Mesenchymal stem cell (in vitro differentiated cells and primary cell): ENCODE results near the gene ELFN1.

Experiments
- DNase-seq: peaks from one replicate; pipeline ENCODE4 v3.0.0-alpha.2; 2013
- H2AFZ ChIP-seq: one replicate; pipeline ENCODE4 v1.6.1; 2013; ENCODE audit warnings: low read depth, mild to moderate bottlenecking, control low read depth, inconsistent platforms, low read length, moderate library complexity
- H2AK5ac ChIP-seq: 2 replicates; pipeline ENCODE4 v1.6.1; 2013; ENCODE audit warnings: low read length, moderate library complexity, mild to moderate bottlenecking, inconsistent platforms; ENCODE audit not compliant: severe bottlenecking
- H2BK120ac ChIP-seq: one replicate; pipeline ENCODE4 v1.6.1; 2013; ENCODE audit warnings: low read depth, mild to moderate bottlenecking, inconsistent platforms, low read length, moderate library complexity
- H2BK12ac ChIP-seq, 2 experiments: one replicate each; pipeline ENCODE4 v1.6.1; 2013; ENCODE audit warnings: inconsistent platforms in 2 of 2, low read length in 2 of 2, mild to moderate bottlenecking in 2 of 2, moderate library complexity in 2 of 2, control low read depth in 1 of 2
- H2BK15ac ChIP-seq: one replicate; pipeline ENCODE4 v1.6.1; 2013; ENCODE audit warnings: mild to moderate bottlenecking, low read depth, inconsistent platforms; ENCODE audit not compliant: poor library complexity, severe bottlenecking
- H2BK5ac ChIP-seq: 2 replicates; pipeline ENCODE4 v1.6.1; 2013; ENCODE audit warnings: low read depth, mild to moderate bottlenecking, low read length, control low read depth, inconsistent platforms; ENCODE audit not compliant: poor library complexity, severe bottlenecking
- H3K14ac ChIP-seq, 2 experiments: one replicate each; pipeline ENCODE4 v1.6.1; 2013; ENCODE audit warnings: inconsistent platforms in 2 of 2, low read length in 2 of 2, control low read depth in 1 of 2, mild to moderate bottlenecking in 1 of 2, moderate library complexity in 1 of 2
- H3K18ac ChIP-seq, 2 experiments: one replicate each; pipeline ENCODE4 v1.6.1; 2013; ENCODE audit warnings: inconsistent platforms in 2 of 2, low read length in 2 of 2, control low read depth in 1 of 2, low read depth in 1 of 2, mild to moderate bottlenecking in 1 of 2
- H3K23ac ChIP-seq, 2 experiments: one replicate each; pipeline ENCODE4 v1.6.1; 2013; ENCODE audit warnings: inconsistent platforms in 2 of 2, low read length in 2 of 2, mild to moderate bottlenecking in 2 of 2, moderate library complexity in 2 of 2, control low read depth in 1 of 2
- H3K27ac ChIP-seq: 2 replicates; pipeline ENCODE4 v1.5.1; 2013; ENCODE audit warnings: mild to moderate bottlenecking, moderate library complexity, low read length, control low read depth, inconsistent platforms; ENCODE audit not compliant: poor library complexity, severe bottlenecking
- H3K27me3 ChIP-seq, 2 experiments: 2 replicates each; pipeline versions ENCODE4 v1.6.1 to v1.7.0; 2013; ENCODE audit warnings: low read length in 2 of 2, mild to moderate bottlenecking in 2 of 2, moderate library complexity in 2 of 2, control low read depth in 1 of 2, inconsistent platforms in 1 of 2; ENCODE audit not compliant: control insufficient read depth in 1 of 2, insufficient read depth in 1 of 2
- H3K36me3 ChIP-seq, 2 experiments: 2 replicates each; pipeline versions ENCODE4 v1.6.1 to v1.7.0; 2013; ENCODE audit warnings: low read length in 2 of 2, control low read depth in 1 of 2, inconsistent platforms in 1 of 2, low read depth in 1 of 2, mild to moderate bottlenecking in 1 of 2; ENCODE audit not compliant: insufficient read depth in 2 of 2, control insufficient read depth in 1 of 2
- H3K4ac ChIP-seq, 2 experiments: one replicate each; pipeline ENCODE4 v1.6.1; 2013; ENCODE audit warnings: inconsistent platforms in 2 of 2, low read length in 2 of 2, mild to moderate bottlenecking in 2 of 2, moderate library complexity in 2 of 2, control low read depth in 1 of 2, low read depth in 1 of 2
- H3K4me1 ChIP-seq: 2 replicates; pipeline ENCODE4 v1.6.1; 2013; ENCODE audit warnings: low read depth, low read length, control low read depth; ENCODE audit not compliant: control insufficient read depth, insufficient read depth
- H3K4me2 ChIP-seq: 2 replicates; pipeline ENCODE4 v1.6.1; 2013; ENCODE audit warnings: low read length, mild to moderate bottlenecking, inconsistent platforms; ENCODE audit not compliant: poor library complexity, severe bottlenecking
- H3K4me3 ChIP-seq, 2 experiments: 2 replicates each; pipeline versions ENCODE4 v1.5.1 to v1.7.0; 2013; ENCODE audit warnings: low read length in 2 of 2, mild to moderate bottlenecking in 2 of 2, control low read depth in 1 of 2, low read depth in 1 of 2; ENCODE audit not compliant: insufficient read depth in 1 of 2
- H3K79me1 ChIP-seq: replicated peaks from 2 replicates; pipeline ENCODE4 v1.6.1; 2013; ENCODE audit warnings: mild to moderate bottlenecking, control low read depth, low read length, inconsistent platforms; ENCODE audit not compliant: poor library complexity, severe bottlenecking
- H3K9ac ChIP-seq: 2 replicates; pipeline ENCODE4 v1.7.0; 2013; ENCODE audit warnings: mild to moderate bottlenecking, low read length, moderate library complexity
- H3K9me3 ChIP-seq: 2 replicates; pipeline ENCODE4 v1.7.0; 2013; ENCODE audit warnings: mild to moderate bottlenecking, low read length; ENCODE audit not compliant: control insufficient read depth
- H4K8ac ChIP-seq: one replicate; pipeline ENCODE4 v1.6.1; 2013; ENCODE audit warnings: inconsistent platforms, mild to moderate bottlenecking, low read length, moderate library complexity
- H4K91ac ChIP-seq: one replicate; pipeline ENCODE4 v1.6.1; 2013; ENCODE audit warnings: mild to moderate bottlenecking, low read length, inconsistent platforms
- WGBS: methylation state at CpG from one replicate; pipeline ENCODE4 v1.1.7; 2013; ENCODE audit warnings: mixed read lengths; 5-methylcytosine and 5-hydroxymethylcytosine counted together

ELFN1 gene

GRCh38 chr7:1623810-1624209 lies 46.3 kb upstream of the ELFN1 start:
- H4K91ac ChIP-seq: no peak overlapping the region
- no peak overlapping the region for H2AK5ac ChIP-seq
- H3K4ac ChIP-seq: no peak overlapping the region
- WGBS: 84% methylated on average over 13 of the region's 13 CpGs
- no peak overlapping the region for H3K4me3 ChIP-seq
- H3K4me2 ChIP-seq: no peak overlapping the region
- no peaks in the 10 kb centered on the region for H3K36me3 ChIP-seq
- no peak overlapping the region for H3K18ac ChIP-seq
- no peak overlapping the region for H2BK5ac ChIP-seq
- H4K8ac ChIP-seq: no peak overlapping the region
- no peak overlapping the region for H2BK120ac ChIP-seq
- H2AFZ ChIP-seq: no peak overlapping the region
- no peak overlapping the region for H3K23ac ChIP-seq
- H3K27ac ChIP-seq: no peak overlapping the region
- peaks cover 9 to 44% of the 10 kb centered on the region in 2 experiments for H3K27me3 ChIP-seq
- no peaks in the 10 kb centered on the region for H3K79me1 ChIP-seq
- no peaks in the 10 kb centered on the region for H3K4me1 ChIP-seq
- H3K9ac ChIP-seq: no peak overlapping the region
- DNase-seq: no peak
- H2BK15ac ChIP-seq: no peak overlapping the region
- H2BK12ac ChIP-seq: no peak overlapping the region
- H3K9me3 ChIP-seq: no peaks in the 10 kb centered on the region
- H3K14ac ChIP-seq: no peak overlapping the region

GRCh38 chr7:1624999-1625927 lies 44.8 kb upstream of the ELFN1 start:
- Histone ChIP-seq H3K9me3 (peaks cover 7% of the 10 kb centered on the region), H3K4me2 (no peak overlapping the region), H3K79me1 (no peaks in the 10 kb centered on the region), H2BK15ac (no peak overlapping the region), H2AK5ac (no peak overlapping the region), H4K91ac (no peak overlapping the region), H4K8ac (no peak overlapping the region), H3K4ac (no peak overlapping the region), H3K4me1 (no peaks in the 10 kb centered on the region), H3K4me3 (no peak overlapping the region), H3K36me3 (no peaks in the 10 kb centered on the region), H3K23ac (no peak overlapping the region), H3K14ac (no peak overlapping the region), H3K9ac (no peak overlapping the region), H2AFZ (no peak overlapping the region), H3K27me3 (peaks cover 9 to 48% of the 10 kb centered on the region in 2 experiments), H2BK12ac (no peak overlapping the region), H2BK5ac (no peak overlapping the region), H3K27ac (no peak overlapping the region), H2BK120ac (no peak overlapping the region), H3K18ac (no peak overlapping the region)
- no peak for DNase-seq
- 62% methylated on average over 8 of the region's 18 CpGs for WGBS

GRCh38 chr7:1626769-1627168 lies 43.3 kb upstream of the ELFN1 start:
- DNase-seq: no peak
- H3K79me1 ChIP-seq: no peaks in the 10 kb centered on the region
- H3K4me1 ChIP-seq: no peaks in the 10 kb centered on the region
- no peak overlapping the region for H2BK5ac ChIP-seq
- 17% methylated on average over 1 of the region's 1 CpG for WGBS
- H2BK12ac ChIP-seq: no peak overlapping the region
- no peak overlapping the region for H2AFZ ChIP-seq
- H4K8ac ChIP-seq: no peak overlapping the region
- H3K27ac ChIP-seq: no peak overlapping the region
- H3K9ac ChIP-seq: no peak overlapping the region
- no peak overlapping the region for H3K23ac ChIP-seq
- no peak overlapping the region for H2BK120ac ChIP-seq
- no peak overlapping the region for H2BK15ac ChIP-seq
- no peak overlapping the region for H3K4me3 ChIP-seq
- no peak overlapping the region for H2AK5ac ChIP-seq
- peaks cover 9 to 38% of the 10 kb centered on the region in 2 experiments for H3K27me3 ChIP-seq
- no peak overlapping the region for H3K4me2 ChIP-seq
- H3K9me3 ChIP-seq: peaks cover 12% of the 10 kb centered on the region
- H3K4ac ChIP-seq: no peak overlapping the region
- H3K18ac ChIP-seq: no peak overlapping the region
- H3K14ac ChIP-seq: no peak overlapping the region
- H4K91ac ChIP-seq: no peak overlapping the region
- H3K36me3 ChIP-seq: no peaks in the 10 kb centered on the region

- no peak for DNase-seq
- no peak overlapping the region for H3K18ac ChIP-seq
- no peak overlapping the region for H2AFZ ChIP-seq
- no peak overlapping the region for H2BK120ac ChIP-seq
- no peak overlapping the region for H4K8ac ChIP-seq
- no peak overlapping the region for H3K4me3 ChIP-seq
- no peak overlapping the region for H2AK5ac ChIP-seq
- H3K4me2 ChIP-seq: no peak overlapping the region
- no peaks in the 10 kb centered on the region for H3K79me1 ChIP-seq
- no peak overlapping the region for H3K23ac ChIP-seq
- no peak overlapping the region for H3K14ac ChIP-seq
- 88% methylated on average over 3 of the region's 3 CpGs for WGBS
- no peak overlapping the region for H2BK5ac ChIP-seq
- no peak overlapping the region for H3K9ac ChIP-seq
- peaks cover 28% of the 10 kb centered on the region for H3K9me3 ChIP-seq
- no peak overlapping the region for H3K27ac ChIP-seq
- H3K4ac ChIP-seq: no peak overlapping the region
- no peaks in the 10 kb centered on the region for H3K36me3 ChIP-seq
- no peaks in the 10 kb centered on the region for H3K4me1 ChIP-seq
- H2BK15ac ChIP-seq: no peak overlapping the region
- no peak overlapping the region for H4K91ac ChIP-seq
- peaks cover 0 to 34% of the 10 kb centered on the region in 2 experiments for H3K27me3 ChIP-seq
- H2BK12ac ChIP-seq: no peak overlapping the region
These were observed 39.3 kb upstream of the ELFN1 start for GRCh38 chr7:1630700-1631336.
